HG03175 (cell line): ENCODE measurements around the gene CHRNA10.
"Not testable (repeated sequence)": the region's sequence is repeated elsewhere in the genome, so short reads cannot be mapped to it uniquely, and the experiment has no call there.

Experiments used
- ATAC-seq: cut with Tn5 transposase; IDR thresholded peaks from one replicate; pipeline ENCODE4 v1.9.1; 2021; ENCODE audit warnings: mild to moderate bottlenecking, moderate library complexity; ENCODE audit not compliant: unreplicated experiment

The CHRNA10 gene

GRCh38 chr11:3665336-3666022 lies 5.7 kb downstream of the CHRNA10 start:
- no peak for ATAC-seq

- ATAC-seq = no peak
Observed at GRCh38 chr11:3664032-3664630, 7.1 kb downstream of the CHRNA10 start.

GRCh38 chr11:3662856-3663255 lies 8.3 kb downstream of the CHRNA10 start:
- ATAC-seq = no peak

GRCh38 chr11:3660960-3661359 lies 10.2 kb downstream of the CHRNA10 start:
- ATAC-seq = no peak

- ATAC-seq = no peak
Observed at GRCh38 chr11:3659595-3660515, 11.3 kb downstream of the CHRNA10 start.

GRCh38 chr11:3658252-3658651 lies 12.9 kb downstream of the CHRNA10 start:
- no peak for ATAC-seq

DNA sequence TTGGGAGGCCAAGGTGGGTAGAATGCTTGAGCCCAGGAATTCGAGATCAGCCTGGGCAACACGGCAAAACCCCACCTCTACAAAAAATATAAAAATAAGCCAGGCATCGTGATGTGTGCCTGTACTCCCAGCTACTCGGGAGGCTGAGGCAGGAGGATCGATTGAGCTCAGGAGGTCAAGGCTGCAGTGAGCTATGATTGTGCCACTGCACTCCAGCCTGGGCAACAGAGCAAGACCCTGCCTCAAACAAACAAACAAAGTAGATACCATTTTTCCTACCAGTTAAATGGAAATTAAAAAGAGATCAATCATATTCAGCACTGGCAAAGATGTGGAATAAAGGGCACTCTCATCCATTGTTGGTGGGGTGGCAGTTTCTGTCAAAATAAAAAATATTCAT lies 13.9 kb downstream of the CHRNA10 start:
- ATAC-seq = not testable (repeated sequence)

DNA sequence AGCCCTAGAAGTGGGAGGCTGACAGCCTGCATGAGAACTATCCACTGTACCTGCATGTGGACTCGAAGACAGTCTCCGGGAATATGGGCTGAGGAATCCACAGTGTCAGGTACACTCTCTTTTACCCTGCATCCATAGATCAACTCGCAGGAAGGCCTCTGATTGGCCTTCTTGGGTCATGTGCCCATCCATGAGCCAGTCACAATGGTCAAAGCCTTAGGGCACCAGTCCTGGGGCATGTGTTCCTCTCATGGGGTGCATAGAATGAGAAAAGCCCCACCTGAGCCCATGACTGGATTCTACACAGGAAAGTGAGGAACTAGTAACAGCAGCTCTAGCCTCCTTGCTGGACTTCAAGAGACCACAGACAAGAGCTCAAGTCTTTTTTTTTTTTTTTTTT lies 15.6 kb downstream of the CHRNA10 start:
- no peak for ATAC-seq

DNA sequence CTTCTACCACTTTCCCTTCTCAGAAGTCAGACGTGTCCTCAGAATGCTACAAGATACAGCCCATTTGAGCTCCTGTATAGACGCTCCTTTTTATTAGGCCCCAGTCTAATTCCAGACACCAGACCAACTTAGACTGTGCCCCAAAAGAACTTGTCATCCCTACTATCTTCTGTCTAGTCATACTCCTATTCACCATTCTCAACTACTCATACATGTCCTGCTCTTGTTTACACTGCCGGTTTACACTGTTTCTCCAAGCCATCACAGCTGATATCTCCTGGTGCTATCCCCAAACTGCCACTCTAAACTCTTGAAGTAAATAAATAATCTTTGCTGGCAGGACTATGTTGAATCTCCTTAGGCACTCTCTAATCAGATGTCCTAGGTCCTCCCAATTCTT lies 18.7 kb downstream of the CHRNA10 start:
- ATAC-seq = not testable (repeated sequence)

- ATAC-seq = not testable (repeated sequence)
Observed at GRCh38 chr11:3649374-3649773, 21.8 kb downstream of the CHRNA10 start.

DNA sequence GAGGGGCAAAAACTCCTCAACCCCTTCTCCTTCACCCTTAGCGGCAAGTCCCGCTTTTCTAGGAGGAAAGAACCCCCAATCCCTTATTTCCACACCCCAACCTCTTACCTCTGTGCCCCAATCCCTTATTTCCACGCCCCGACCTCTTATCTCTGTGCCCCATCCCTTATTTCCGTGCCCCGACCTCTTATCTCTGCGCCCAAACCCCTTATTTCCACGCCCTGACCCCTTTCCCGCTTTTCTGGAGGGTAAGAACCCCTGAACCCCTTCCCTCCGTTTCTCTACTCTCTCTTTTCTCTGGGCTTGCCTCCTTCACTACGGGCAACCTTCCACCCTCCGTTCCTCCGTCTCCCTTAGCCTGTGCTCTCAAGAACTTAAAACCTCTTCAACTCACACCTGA lies 22.3 kb downstream of the CHRNA10 start:
- ATAC-seq = not testable (repeated sequence)

- ATAC-seq = no peak
Observed at GRCh38 chr11:3645552-3645951, 25.6 kb downstream of the CHRNA10 start.

GRCh38 chr11:3644817-3645235 lies 26.4 kb downstream of the CHRNA10 start, which contains the start of gene ART1:
Gene ART1 (plus strand): TSS chr11:3645128. CDS start chr11:3659214, 14,086 bp downstream.
- no peak for ATAC-seq

- ATAC-seq = not testable (repeated sequence)
Observed at GRCh38 chr11:3643102-3643546, 28.1 kb downstream of the CHRNA10 start.

GRCh38 chr11:3642071-3642951 lies 28.9 kb downstream of the CHRNA10 start:
- ATAC-seq = no peak

- ATAC-seq = no peak
Observed at GRCh38 chr11:3641701-3642070, 29.5 kb downstream of the CHRNA10 start, which contains the start of gene ART5. Gene ART5 (minus strand): TSS chr11:3641992. CDS start chr11:3641862, 130 bp downstream.

DNA sequence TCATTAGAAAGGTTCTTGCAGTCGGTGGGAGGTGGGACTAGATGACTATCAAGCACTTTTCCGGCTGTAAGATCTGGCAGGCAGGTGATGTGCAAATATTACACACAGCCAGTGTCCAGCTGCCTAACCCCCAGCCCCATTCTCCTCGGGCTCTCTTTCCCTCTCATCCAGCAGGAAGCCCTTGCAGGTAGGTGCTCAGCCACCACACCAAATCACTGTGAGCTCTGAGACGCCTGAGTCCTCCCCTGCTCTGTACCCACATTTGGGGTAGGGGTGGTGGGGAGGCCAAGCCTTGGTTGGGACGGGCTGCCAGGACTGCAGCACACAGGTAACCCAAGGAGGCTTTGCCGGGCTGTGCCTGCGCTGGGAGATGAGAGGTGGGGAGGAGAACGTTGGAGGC lies 30.0 kb downstream of the CHRNA10 start:
- ATAC-seq = no peak

- no peak for ATAC-seq
Observed at GRCh38 chr11:3639841-3640240, 31.3 kb downstream of the CHRNA10 start.

- ATAC-seq = no peak
Observed at GRCh38 chr11:3638513-3638912, 32.7 kb downstream of the CHRNA10 start.

- no peak for ATAC-seq
Observed at GRCh38 chr11:3637201-3637600, 34.0 kb downstream of the CHRNA10 start.
